K562 (cell line): ENCODE data around the gene FKBP11. TPM values are rescaled to one million over a fixed set of nuclear protein-coding genes. Genes with fewer than 3 reads are reported as not detected.

Experiments used
- BMI1 ChIP-seq: fragments of 150-350 bp; IDR thresholded peaks from 2 replicates; pipeline ENCODE4 v1.6.1; 2014; ENCODE audit warnings: low read length
- CREM ChIP-seq: IDR thresholded peaks from 2 replicates; pipeline ENCODE4 v1.6.1; 2014; ENCODE audit warnings: antibody characterized with exemption, low read depth
- FOXP1 ChIP-seq: sonication (generic); formaldehyde crosslinking; IDR thresholded peaks from 2 replicates; pipeline ENCODE4 v1.8.0; 2022; ENCODE audit warnings: mild to moderate bottlenecking, missing genetic modification reagents
- GABPB2 ChIP-seq: fragments of 250-450 bp; sonication (Bioruptor Pico); conservative IDR thresholded peaks from 2 replicates; pipeline ENCODE4 v1.5.1; 2021; ENCODE audit warnings: mild to moderate bottlenecking
- KAT2B ChIP-seq: IDR thresholded peaks from one replicate; pipeline ENCODE4 v1.6.1; 2012; ENCODE audit warnings: low read depth, mild to moderate bottlenecking, control low read depth, inconsistent platforms, low read length, moderate library complexity
- MTA3 ChIP-seq: fragments of 450-650 bp; formaldehyde crosslinking; IDR thresholded peaks from 2 replicates; pipeline ENCODE4 v1.6.1; 2017; ENCODE audit warnings: mild to moderate bottlenecking, borderline replicate concordance
- PKNOX1 ChIP-seq: fragments of 450-650 bp; IDR thresholded peaks from 2 replicates; pipeline ENCODE4 v1.6.1; 2016
- SIN3A ChIP-seq, 2 experiments: fragments of 150-350 bp in 1 of 2; IDR thresholded peaks; 2 replicates each; pipeline ENCODE4 v1.6.1; 2011 to 2016; ENCODE audit warnings: borderline replicate concordance in 2 of 2, low read depth in 2 of 2, low read length in 2 of 2, mild to moderate bottlenecking in 2 of 2, moderate library complexity in 2 of 2; ENCODE audit not compliant: control insufficient read depth in 1 of 2
- SUPT5H ChIP-seq: fragments of 450-650 bp; IDR thresholded peaks from 2 replicates; pipeline ENCODE4 v1.6.1; 2016
- TBP ChIP-seq: optimal IDR thresholded peaks from 2 replicates; pipeline ENCODE3; 2011; ENCODE audit warnings: low read depth, low read length, improper control_type of control experiment
- polyA plus RNA-seq, 8 experiments: library from polyadenylated mRNA; depleted of rRNA in 4 of 8; stranded (reverse) in 5 of 8; unstranded in 3 of 8; fragments of >200 nt; fragmentation: Nextera tagmentation in 2 of 8; fragmentation: Illumina TruSeq in 1 of 8; extraction: Ambion mirVana in 2 of 8; extraction: Trizol in 1 of 8; gene quantifications; 2 replicates each; pipeline versions ENCODE4 v1.2.1 to v1.2.3, GENCODE V29; 2011 to 2014; ENCODE audit warnings: inconsistent platforms in 1 of 8, missing spikeins in 1 of 8
- total RNA-seq, 7 experiments: library from RNA; depleted of rRNA in 6 of 7; stranded (reverse); fragments of >200 nt in 6 of 7; fragmentation: Illumina TruSeq in 2 of 7; extraction: Trizol in 2 of 7; gene quantifications; 2 replicates each; pipeline versions ENCODE4 v1.2.1 to v1.2.3, GENCODE V29; 2011 to 2021; ENCODE audit warnings: low replicate concordance in 1 of 7
- TF ChIP-seq, protein P1 (sequence below): fragments of 250-450 bp; sonication (Bioruptor Pico); IDR thresholded peaks from 2 replicates; pipeline ENCODE4 v1.4.0; 2020
- TF ChIP-seq, protein P2 (sequence below), 2 experiments: fragments of 450-650 bp in 1 of 2; IDR thresholded peaks; 2 replicates each; pipeline ENCODE4 v1.6.1; 2011 to 2017; ENCODE audit warnings: low read depth in 2 of 2, antibody characterized with exemption in 1 of 2, borderline replicate concordance in 1 of 2, low read length in 1 of 2, mild to moderate bottlenecking in 1 of 2, mixed read lengths in 1 of 2; ENCODE audit not compliant: control insufficient read depth in 1 of 2
- TF ChIP-seq, protein P3 (sequence below): fragments of 150-350 bp; conservative IDR thresholded peaks from 2 replicates; pipeline ENCODE4 v1.6.1; 2014; ENCODE audit warnings: low read length

Gene FKBP11
- total and polyA plus RNA-seq, 9 of the 15 experiments (the other 6 are each of a cell fraction or from before 2014, with no cell fraction given): 1.6 to 8.2 (median 5.8) TPM

GRCh38 chr12:48957141-48958048, 32.1 kb upstream of the FKBP11 start, which contains the start of gene ARF3 (continued):
- TF ChIP-seq, protein P1, sequence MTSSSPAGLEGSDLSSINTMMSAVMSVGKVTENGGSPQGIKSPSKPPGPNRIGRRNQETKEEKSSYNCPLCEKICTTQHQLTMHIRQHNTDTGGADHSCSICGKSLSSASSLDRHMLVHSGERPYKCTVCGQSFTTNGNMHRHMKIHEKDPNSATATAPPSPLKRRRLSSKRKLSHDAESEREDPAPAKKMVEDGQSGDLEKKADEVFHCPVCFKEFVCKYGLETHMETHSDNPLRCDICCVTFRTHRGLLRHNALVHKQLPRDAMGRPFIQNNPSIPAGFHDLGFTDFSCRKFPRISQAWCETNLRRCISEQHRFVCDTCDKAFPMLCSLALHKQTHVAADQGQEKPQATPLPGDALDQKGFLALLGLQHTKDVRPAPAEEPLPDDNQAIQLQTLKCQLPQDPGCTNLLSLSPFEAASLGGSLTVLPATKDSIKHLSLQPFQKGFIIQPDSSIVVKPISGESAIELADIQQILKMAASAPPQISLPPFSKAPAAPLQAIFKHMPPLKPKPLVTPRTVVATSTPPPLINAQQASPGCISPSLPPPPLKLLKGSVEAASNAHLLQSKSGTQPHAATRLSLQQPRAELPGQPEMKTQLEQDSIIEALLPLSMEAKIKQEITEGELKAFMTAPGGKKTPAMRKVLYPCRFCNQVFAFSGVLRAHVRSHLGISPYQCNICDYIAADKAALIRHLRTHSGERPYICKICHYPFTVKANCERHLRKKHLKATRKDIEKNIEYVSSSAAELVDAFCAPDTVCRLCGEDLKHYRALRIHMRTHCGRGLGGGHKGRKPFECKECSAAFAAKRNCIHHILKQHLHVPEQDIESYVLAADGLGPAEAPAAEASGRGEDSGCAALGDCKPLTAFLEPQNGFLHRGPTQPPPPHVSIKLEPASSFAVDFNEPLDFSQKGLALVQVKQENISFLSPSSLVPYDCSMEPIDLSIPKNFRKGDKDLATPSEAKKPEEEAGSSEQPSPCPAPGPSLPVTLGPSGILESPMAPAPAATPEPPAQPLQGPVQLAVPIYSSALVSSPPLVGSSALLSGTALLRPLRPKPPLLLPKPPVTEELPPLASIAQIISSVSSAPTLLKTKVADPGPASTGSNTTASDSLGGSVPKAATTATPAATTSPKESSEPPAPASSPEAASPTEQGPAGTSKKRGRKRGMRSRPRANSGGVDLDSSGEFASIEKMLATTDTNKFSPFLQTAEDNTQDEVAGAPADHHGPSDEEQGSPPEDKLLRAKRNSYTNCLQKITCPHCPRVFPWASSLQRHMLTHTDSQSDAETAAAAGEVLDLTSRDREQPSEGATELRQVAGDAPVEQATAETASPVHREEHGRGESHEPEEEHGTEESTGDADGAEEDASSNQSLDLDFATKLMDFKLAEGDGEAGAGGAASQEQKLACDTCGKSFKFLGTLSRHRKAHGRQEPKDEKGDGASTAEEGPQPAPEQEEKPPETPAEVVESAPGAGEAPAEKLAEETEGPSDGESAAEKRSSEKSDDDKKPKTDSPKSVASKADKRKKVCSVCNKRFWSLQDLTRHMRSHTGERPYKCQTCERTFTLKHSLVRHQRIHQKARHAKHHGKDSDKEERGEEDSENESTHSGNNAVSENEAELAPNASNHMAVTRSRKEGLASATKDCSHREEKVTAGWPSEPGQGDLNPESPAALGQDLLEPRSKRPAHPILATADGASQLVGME (CRISPR knock-in tag): peak; percentile 87; the same call in 1 of the 2 replicates
- no peak for TF ChIP-seq KAT2B
- peak; percentile 60; the same call in 1 of the 2 replicates for TF ChIP-seq CREM
- peak; percentile 48 for TF ChIP-seq PKNOX1
- TF ChIP-seq GABPB2 (CRISPR knock-in tag): no peak
- TF ChIP-seq SIN3A (IDR thresholded peaks at IDR 0.05; ENCODE audit: borderline replicate concordance in 2 of 2, control insufficient read depth in 1 of 2, low read depth in 2 of 2, low read length in 2 of 2): peak; percentile 72 to 88
- peak; percentile 7; the same call in 1 of the 2 replicates for TF ChIP-seq MTA3
- TF ChIP-seq, protein P2, sequence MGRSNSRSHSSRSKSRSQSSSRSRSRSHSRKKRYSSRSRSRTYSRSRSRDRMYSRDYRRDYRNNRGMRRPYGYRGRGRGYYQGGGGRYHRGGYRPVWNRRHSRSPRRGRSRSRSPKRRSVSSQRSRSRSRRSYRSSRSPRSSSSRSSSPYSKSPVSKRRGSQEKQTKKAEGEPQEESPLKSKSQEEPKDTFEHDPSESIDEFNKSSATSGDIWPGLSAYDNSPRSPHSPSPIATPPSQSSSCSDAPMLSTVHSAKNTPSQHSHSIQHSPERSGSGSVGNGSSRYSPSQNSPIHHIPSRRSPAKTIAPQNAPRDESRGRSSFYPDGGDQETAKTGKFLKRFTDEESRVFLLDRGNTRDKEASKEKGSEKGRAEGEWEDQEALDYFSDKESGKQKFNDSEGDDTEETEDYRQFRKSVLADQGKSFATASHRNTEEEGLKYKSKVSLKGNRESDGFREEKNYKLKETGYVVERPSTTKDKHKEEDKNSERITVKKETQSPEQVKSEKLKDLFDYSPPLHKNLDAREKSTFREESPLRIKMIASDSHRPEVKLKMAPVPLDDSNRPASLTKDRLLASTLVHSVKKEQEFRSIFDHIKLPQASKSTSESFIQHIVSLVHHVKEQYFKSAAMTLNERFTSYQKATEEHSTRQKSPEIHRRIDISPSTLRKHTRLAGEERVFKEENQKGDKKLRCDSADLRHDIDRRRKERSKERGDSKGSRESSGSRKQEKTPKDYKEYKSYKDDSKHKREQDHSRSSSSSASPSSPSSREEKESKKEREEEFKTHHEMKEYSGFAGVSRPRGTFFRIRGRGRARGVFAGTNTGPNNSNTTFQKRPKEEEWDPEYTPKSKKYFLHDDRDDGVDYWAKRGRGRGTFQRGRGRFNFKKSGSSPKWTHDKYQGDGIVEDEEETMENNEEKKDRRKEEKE (IDR thresholded peaks at IDR 0.05; ENCODE audit: borderline replicate concordance in 1 of 2, control insufficient read depth in 1 of 2, low read depth in 2 of 2, low read length in 1 of 2): no peak
- TF ChIP-seq BMI1: peak; percentile 60; the same call in 1 of the 2 replicates
- peak; percentile 53 for TF ChIP-seq TBP
- peak; percentile 89 for TF ChIP-seq SUPT5H
- peak; percentile 54; the same call in 1 of the 2 replicates for TF ChIP-seq FOXP1
- TF ChIP-seq, protein P3, sequence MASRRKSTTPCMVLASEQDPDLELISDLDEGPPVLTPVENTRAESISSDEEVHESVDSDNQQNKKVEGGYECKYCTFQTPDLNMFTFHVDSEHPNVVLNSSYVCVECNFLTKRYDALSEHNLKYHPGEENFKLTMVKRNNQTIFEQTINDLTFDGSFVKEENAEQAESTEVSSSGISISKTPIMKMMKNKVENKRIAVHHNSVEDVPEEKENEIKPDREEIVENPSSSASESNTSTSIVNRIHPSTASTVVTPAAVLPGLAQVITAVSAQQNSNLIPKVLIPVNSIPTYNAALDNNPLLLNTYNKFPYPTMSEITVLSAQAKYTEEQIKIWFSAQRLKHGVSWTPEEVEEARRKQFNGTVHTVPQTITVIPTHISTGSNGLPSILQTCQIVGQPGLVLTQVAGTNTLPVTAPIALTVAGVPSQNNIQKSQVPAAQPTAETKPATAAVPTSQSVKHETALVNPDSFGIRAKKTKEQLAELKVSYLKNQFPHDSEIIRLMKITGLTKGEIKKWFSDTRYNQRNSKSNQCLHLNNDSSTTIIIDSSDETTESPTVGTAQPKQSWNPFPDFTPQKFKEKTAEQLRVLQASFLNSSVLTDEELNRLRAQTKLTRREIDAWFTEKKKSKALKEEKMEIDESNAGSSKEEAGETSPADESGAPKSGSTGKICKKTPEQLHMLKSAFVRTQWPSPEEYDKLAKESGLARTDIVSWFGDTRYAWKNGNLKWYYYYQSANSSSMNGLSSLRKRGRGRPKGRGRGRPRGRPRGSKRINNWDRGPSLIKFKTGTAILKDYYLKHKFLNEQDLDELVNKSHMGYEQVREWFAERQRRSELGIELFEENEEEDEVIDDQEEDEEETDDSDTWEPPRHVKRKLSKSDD: peak; percentile 100
